ENCODE data around the gene HIP1.
"Not testable (repeated sequence)": the region's sequence is repeated elsewhere in the genome, so short reads cannot be mapped to it uniquely, and the experiment has no call there.

The HIP1 gene

DNA sequence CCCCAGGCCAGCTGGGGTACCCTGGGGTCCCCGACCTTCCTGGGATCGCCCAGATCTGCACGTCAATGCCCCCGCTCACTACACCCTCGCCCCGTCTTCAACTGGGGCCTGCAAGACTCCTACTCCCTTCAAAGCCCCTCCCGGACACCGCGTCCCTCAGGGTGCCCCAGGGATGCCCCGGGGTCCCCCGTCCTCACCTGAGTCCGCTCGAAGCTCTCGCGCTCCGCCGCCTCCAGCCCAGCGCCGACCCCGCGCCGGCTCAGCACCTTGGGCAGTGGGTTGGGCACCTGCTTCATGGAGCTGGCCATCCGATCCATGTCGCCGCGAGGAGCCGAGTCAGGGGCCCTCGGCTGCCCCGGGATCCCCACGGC is at the start of gene HIP1:
TSS of gene HIP1 (minus strand) at position 338 of the 371 bp plus-strand sequence. CDS start at position 317, 21 bp downstream.
- DNase-seq (ENCODE audit: low spot score): no peak

DNA sequence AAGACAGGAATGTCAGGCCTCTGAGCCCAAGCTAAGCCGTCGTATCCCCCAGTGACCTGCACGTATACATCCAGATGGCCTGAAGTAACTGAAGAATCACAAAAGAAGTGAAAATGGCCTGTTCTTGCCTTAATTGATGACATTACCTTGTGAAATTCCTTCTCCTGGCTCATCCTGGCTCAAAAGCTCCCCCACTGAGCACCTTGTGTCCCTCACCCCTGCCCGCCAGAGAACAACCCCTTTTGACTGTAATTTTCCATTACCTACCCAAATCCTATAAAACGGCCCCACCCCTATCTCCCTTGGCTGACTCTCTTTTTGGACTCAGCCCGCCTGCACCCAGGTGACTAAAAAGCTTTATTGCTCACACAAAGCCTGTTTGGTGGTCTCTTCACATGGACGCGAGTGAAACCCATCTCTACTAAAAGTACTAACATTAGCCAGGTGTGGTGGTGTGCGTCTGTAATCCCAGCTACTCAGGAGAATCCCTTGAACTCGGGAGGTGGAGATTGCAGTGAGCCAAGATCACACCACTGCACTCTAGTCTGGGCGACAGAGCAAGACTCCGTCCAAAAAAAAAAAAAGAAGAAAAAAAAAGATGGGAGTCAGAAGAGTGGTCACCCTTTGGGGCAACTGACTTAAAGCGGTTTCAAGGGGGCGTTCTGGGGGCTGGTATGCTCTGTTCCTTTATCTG is 49.6 kb upstream of the HIP1 start:
- not testable (repeated sequence) for DNase-seq (ENCODE audit: low spot score)

DNA sequence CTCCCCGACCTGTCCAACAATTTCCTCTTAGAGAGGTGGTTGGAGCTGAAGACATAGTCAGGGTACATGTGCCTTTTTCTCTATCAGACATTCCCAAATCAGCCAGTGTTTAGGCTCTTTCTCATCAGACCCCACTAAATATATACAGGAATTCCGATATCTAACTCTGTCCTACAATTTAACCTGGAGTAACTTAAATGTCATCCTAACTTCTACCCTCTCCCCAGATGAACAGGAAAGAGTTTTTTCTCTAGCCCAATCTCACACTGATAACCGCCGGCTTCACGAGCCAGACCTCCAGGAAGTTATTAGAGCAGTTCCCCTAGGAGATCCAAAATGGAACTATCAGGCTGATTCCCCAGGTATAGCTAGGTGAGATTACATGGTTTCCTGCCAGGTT is 44.3 kb upstream of the HIP1 start:
- not testable (repeated sequence) for DNase-seq (ENCODE audit: low spot score)

DNA sequence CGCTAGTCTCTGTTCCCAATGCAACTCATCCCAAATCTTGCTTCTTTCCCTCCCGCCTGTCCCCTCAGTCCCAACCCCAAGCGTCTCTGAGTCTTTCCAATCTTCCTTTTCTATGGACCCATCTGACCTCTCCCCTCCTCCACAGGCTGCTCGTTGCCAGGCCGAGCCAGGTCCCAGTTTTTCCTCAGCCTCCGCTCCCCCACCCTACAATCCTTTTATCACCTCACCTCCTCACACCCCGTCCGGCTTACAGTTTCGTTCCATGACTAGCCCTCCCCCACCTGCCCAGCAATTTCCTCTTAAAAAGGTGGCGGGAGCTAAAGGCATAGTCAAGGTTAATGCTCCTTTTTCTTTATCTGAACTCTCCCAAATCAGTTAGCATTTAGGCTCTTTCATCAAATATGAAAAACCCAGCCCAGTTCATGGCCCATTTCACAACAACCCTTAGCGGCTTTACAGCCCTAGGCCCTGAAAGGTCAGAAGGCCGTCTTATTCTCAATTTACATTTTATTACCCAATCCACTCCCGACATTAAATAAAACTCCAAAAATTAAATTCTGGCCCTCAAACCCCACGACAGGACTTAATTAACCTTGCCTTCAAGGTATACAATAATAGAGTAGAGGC is 42.0 kb upstream of the HIP1 start:
- DNase-seq (ENCODE audit: low spot score): not testable (repeated sequence)

DNA sequence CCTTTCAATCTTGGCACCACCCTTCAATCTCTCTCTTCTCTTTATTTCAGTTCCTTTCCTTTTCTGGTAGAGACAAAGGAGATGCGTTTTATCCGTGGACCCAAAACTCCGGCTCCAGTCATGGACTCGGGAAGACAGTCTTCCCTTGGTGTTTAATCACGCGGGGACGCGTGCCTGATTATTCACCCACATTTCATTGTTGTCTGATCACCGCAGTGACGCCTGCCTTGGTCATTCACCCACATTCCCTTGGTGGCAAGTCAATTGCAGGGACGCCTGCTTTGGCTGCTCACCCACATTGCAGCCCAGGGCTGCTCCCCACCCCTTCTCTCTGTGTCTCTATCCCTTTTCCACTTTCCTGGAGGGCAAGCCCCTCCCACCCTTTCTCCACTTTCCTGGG is 40.8 kb upstream of the HIP1 start:
- not testable (repeated sequence) for DNase-seq (ENCODE audit: low spot score)

DNA sequence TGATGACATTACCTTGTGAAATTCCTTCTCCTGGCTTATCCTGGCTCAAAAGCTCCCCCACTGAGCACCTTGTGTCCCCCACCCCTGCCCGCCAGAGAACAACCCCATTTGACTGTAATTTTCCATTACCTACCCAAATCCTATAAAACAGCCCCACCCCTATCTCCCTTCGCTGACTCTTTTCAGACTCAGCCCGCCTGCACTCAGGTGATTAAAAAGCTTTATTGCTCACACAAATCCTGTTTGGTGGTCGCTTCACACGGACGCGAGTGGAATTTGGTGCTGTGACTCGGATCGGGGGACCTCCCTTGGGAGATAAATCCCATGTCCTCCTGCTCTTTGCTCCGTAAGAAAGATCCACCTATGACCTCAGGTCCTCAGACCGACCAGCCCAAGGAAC is 40.3 kb upstream of the HIP1 start:
- DNase-seq (ENCODE audit: low spot score): not testable (repeated sequence)

DNA sequence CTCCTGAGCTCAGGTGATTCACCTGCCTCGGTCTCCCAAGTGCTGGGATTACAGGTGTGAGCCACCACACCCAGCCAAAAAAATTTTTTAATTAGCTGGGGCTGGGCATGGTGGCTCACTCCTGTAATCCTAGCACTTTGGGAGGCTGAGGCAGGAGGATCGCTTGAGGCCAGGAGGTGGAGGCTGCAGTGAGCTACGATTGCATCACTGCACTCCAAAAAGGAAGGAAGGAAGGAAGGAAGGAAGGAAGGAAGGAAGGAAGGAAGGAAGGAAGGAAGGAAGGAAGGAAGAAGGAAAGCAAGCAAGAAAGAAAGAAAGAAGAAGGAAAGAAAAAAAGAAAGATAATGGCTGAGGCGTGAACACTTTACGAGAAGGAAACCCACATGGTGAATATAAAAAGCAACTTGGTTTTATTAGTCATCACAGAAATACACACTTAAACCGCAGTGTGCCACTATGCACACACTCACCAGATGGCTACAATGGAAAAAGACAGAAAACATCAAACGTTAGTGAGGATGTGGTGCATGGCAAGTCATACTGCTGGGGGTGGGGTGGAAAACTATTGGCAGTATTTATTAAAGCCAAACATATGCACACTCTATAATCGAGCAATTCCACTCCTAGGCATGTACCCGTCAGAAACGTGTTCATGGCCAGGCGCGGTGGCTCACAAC is 37.7 kb upstream of the HIP1 start:
- no peak for DNase-seq (ENCODE audit: low spot score)

DNA sequence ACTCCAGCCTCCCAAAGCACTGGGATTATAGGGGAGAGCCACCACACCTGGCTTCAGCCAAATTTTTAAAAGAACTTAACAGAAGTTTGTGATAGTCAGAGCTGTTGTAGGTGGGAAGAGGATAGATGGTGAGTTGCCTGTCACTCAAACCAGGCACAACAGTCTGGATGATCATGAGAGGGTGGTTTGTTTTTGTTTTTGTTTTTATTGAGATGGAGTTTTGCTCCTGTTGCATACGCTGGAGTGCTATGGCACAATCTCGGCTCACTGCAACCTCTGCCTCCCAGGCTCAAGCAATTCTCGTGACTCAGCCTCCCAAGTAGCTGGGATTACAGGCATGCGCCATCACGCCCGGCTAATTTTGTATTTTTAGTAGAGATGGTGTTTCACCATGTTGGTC is 35.2 kb upstream of the HIP1 start:
- not testable (repeated sequence) for DNase-seq (ENCODE audit: low spot score)

DNA sequence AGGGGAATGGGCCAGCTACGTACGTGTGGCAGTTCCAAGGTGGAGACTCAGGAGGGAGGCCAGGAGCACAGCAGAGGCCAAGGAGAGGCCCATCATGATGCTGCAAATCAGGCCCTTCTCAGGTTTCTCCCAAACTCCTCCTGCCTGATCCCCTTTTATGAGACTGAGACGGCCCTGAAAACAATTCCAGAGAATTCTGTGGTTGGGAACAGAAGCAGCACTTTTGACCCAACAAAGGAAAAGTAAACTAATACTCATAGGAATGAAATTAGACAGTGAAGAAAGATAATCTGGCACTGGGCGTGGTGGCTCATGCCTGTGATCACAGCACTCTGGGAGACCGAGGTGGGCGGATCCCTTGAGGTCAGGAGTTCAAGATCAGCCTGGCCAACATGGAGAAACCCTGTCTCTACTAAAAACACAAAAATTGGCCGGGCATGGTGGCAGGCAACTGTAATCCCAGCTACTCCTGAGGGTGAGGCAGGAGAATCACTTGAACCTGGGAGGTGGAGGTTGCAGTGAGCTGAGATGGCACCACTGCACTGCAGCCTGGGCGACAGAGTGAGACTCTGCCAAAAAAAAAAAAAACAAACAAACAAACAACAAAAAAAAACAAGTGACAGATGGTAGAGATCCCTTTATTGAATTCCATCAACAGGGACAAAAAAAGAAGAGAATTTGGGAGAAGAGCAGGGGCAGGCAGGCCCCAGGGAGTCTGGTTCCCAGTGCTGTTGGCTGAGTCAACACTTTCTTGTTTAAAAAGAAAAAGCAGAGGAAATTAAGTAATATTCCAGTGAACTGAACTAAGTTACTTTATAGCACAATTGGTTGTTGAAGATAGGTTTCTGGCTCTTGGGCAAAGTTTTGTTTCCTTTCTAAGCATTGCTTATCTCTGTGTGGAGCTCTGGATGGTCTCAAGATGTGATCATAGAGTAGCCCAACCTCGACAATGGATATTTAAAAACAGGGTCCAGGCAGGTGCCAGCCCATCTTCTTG is 33.6 kb upstream of the HIP1 start, which contains the start of gene CCL26:
TSS of gene CCL26 (minus strand) at position 131 of the 997 bp plus-strand sequence. CDS start at position 96, 35 bp downstream.
- DNase-seq (ENCODE audit: low spot score): no peak

DNA sequence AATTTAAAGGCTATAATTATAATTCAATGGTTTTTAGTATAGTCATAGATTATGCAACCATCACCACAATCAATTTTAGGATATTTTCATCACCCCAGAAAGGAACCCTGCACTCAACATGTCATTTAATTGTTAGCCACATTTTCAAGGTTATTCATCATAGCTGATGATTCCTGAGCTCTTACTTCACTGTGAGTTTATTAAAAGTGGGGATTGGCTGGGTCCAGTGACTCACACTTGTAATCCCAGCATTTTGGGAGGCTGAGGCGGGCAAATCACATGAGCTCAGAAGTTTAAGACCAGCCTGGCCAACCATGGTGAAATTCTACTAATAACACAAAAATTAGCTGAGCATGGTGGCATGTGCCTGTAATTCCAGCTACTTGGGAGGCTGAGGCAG is 32.5 kb upstream of the HIP1 start:
- DNase-seq (ENCODE audit: low spot score): no peak

DNA sequence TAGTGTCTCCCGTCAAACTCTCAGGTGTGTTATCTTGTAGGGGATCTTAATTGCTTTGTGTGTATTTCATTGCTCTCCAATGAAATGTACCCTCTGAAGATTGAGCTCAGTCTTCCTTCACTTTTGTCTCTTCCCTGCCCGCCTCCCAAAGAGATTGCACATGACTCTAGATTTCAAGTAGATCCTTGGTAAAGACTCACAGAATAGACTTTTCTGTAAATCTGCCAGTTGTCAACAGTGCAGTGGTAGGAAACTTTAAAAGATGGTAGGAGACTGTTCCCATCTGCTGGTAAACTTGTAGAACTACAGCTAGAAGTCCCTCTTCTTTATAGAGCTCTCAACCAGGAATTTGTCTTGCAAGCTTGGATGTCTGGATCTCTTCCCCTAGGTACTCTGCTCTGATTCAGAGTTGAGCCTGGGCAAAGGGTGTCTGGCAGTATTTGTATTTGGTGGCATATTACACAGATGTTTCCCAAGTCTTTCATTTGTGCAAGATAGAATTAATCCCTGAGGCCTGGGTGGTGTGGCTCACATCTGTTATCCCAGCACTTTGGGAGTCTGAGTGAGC is 23.7 kb upstream of the HIP1 start:
- peak; percentile 80 for DNase-seq (ENCODE audit: low spot score)

DNA sequence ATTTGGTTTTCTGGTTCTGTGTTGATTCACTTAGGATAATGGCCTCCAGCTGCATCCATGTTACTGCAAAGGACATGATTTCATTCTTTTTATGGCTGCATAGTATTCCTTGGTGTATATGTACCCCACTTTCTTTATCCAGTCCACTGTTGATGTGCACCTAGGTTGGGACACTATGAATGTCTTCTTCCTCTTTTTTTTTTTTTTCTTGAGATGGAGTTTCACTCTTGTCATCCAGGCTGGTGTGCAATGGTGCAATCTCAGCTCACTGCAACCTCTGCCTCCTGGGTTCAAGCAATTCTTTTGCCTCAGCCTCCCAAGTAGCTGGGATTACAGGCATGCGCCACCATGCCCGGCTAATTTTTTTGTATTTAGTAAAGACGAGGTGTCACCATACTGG is 23.1 kb upstream of the HIP1 start:
- not testable (repeated sequence) for DNase-seq (ENCODE audit: low spot score)

DNA sequence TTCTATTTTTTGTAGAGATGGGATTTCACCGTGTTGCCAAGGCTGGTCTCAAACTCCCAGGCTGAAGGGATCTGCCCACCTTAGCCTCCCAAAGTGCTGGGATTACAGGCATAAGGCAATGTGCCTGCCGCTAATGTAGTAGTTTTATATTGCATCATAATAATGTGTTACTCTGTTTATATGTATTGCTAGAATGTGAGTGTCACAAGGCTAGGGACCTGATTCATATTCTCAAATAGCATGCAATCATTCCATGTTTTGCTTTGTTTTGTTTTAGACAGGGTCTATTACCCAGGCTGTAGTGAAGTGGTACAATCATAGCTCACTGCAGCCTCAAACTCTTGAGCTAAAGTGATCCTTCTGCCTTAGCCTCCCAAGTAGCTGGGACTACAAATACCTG is 19.8 kb upstream of the HIP1 start:
- no peak for DNase-seq (ENCODE audit: low spot score)

DNA sequence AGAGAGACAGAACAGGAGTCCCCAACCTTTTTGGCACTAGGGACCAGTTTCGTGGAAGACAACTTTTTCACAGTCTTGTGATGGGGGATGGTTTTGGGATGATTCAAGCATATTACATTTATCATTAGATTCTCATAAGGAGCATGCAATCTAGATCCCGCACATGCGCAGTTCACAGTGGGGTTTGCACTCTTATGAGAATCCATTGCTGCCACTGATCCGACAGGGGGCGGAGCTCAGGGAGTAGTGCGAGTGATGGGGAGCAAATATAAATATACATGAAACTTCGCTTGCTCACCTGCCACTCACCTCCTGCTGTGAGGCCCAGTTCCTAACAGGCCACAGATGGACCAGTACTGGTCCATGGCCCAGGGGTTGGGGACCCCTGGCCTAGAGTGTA is 19.1 kb upstream of the HIP1 start:
- DNase-seq (ENCODE audit: low spot score): no peak

DNA sequence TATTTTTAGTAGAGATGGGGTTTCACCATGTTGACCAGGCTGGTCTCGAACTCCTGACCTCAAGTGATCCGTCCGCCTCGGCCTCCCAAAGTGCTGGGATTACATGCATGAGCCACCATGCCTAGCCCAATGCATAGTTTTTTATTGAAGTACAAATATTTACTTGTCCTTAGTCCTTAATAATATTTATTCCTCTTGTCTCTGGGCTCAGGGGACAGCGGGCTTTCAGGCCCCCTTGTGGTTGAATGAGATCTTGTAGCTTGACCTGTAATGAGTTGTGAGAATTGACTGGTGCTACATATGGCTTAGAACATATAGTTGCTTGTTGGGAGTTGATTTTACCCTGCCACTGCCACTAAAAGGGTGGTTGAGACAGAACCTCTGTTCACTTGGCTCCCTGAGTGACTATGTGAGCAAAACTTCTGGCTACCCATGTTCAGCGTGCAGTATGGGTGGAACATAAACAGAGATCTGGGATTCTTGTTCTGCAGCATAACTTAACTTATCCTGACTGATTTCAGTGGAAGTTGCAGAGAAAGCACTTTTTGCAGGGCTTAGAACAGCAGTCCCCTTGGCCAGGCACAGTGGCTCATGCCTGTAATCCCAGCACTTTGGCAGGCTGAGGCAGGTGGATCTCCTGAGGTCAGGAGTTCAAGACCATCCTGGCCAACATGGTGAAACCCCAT is 18.4 kb upstream of the HIP1 start:
- DNase-seq (ENCODE audit: low spot score): peak; percentile 56

DNA sequence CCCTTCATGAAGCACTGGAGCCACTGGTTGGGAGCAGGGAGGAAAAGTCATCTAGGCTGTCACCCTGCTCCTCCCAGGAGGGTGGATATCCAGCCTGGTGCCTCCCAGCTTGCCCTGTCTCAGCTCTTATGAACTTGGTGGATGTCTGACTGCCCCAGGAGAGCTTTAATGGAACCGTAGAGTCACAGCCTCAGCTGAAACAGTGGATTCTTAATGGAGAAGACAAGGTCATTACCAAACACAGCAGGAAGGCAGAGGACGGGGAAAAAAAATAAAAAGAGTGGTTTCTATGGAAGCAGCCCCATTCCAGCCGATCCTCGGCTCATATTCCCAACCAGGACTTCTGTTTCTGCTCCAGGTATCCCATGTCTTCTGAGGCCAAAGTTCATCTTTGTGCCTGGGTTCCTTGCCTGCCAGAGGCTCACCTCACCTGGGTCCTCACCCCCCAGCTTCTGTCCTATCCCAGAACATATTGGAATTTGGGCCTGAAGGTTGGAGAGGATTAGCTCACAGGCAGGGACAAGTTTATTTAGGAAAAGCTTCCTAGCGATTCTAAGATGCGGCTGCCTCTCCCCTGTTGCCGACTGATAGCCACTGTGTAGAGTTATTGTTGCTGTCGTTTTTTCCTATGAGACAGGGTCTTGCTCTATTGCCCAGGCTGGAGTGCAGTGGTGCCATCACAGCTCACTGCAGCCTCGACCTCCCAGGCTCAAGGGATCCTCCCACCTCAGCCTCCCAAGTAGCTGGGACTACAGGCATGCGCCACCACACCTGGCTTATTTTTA is 17.7 kb upstream of the HIP1 start:
- no peak for DNase-seq (ENCODE audit: low spot score)

DNA sequence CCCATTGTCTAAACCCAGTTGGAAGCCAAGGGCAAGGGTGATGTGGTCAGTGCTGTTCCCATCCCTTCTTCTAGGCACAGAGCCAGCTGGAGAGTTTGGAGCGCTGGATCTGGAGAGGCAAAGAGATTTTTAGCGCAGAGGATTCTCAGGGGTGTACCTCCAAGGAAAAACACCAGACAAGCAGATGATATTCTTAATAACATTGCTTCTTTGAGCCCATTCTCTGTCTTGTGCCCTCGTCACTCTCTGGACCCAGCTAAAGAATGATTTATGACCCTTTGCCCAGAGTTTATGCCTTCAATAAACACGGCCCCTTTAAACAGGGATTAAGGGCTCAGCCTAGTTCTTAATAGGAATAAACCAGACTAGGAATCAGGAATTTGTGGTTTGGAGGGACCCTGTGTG is 4.7 kb upstream of the HIP1 start:
- no peak for DNase-seq (ENCODE audit: low spot score)

DNA sequence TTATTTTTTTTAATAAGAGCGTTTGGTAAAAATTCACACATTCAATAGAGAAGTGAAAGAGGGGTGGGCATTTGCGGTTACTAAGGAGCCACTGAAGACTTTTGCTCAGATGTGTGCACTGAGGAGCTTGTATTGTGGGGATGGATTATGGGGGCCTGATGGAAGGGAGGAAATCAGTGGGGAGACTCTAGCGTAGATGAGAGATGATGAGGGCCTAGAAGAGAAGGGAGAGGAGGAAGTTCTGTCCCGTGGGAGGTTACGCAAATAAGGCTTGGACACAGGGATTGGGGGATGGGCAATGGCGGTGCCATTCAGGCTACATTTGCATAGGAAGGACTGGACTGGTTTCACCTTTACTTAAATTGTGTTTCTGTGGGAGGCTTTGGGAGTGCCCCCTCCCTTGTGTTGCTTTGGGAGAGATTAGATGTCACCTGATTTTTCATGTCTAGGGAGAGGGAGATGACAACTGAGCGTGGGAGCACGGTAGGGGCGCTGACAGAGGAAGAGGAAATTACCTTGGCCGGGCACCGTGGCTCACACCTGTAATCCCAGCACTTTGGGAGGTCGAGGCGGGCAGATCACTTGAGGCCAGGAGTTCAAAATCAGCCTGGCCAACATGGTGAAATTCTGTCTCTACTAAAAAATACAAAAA is 2.2 kb upstream of the HIP1 start:
- DNase-seq (ENCODE audit: low spot score): no peak

DNA sequence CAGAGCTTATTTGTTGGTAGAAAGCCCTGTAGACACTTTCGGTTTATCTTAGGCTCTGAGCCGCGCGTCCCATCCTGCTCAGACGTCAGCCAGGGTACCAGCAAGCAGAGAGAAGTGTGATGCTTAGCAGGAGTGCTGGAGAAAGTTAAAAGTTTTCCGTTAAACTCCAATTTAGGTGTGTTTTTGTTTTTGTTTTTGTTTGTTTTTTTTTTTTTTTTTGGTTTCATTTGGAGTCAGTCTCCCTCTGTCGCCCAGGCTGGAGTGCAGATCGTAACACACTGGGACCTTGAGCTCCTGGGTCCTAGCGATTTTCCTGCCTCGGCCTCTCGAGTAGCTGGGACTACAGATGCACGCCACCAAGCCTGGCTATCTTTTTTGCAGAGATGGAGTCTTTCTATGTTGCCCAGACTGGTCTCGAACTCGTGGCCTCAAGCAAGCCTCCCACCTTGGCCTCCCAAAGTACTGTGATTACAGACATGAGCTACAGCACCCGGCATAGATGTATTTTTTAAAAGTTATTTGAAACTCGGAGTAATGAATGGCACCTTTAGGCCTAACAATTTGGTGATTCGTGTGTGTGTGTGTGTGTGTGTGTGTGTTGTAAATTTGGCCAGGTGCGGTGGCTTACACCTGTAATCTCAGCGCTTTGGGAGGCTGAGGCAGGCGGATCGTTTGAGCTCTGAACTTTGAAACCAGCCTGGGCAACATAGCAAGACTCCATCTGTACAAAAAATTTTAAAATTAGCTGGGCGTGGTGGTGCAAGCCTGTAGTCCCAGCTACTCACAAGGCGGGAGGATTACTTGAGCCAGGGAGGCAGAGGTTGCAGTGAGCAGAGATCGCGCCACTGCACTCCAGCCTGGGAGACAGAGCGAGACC is 1.3 kb upstream of the HIP1 start:
- DNase-seq (ENCODE audit: low spot score): peak; percentile 52

All from iPS-NIHi11 (cell line).